HEK293 (cell line): ENCODE measurements around the gene ALG8.

ENCODE experiments used
- CTCF ChIA-PET: fragments of 350-600 bp; formaldehyde crosslinking; extraction: SDS; loops from one replicate; lab custom pipeline; 2021; ENCODE audit warnings: antibody characterized with exemption; lab: Yijun Ruan, JAX
- POLR2A ChIA-PET: fragments of 300-600 bp; formaldehyde crosslinking; extraction: SDS; loops from one replicate; lab custom pipeline; 2020; ENCODE audit warnings: antibody characterized with exemption, inconsistent platforms; lab: Yijun Ruan, JAX
- H3K27ac ChIP-seq: fragments of 200-500 bp; sonication (Bioruptor generic); 2 replicates; pipeline ENCODE4 v1.5.1; 2014; ENCODE audit warnings: low read depth, low read length, control low read depth, inconsistent platforms; ENCODE audit errors: extremely low read depth
- H3K36me3 ChIP-seq, 2 experiments: fragments of 200-500 bp in 1 of 2; sonication (Bioruptor generic) in 1 of 2; 1 replicate in 1 of 2; 2 replicates in 1 of 2; pipeline ENCODE4 v1.5.1; 2014 to 2017; ENCODE audit warnings: inconsistent platforms in 2 of 2, low read length in 2 of 2; ENCODE audit not compliant: control insufficient read depth in 2 of 2, insufficient read depth in 1 of 2
- H3K4me1 ChIP-seq: fragments of 200-500 bp; sonication (Bioruptor generic); 2 replicates; pipeline ENCODE4 v1.5.1; 2014; ENCODE audit warnings: mild to moderate bottlenecking, low read length, inconsistent platforms; ENCODE audit not compliant: control insufficient read depth, insufficient read depth
- H3K4me3 ChIP-seq: 2 replicates; pipeline ENCODE4 v1.5.1; 2011; ENCODE audit warnings: low read depth, mild to moderate bottlenecking, control low read depth, low read length, moderate library complexity
- H3K9me3 ChIP-seq: fragments of 200-500 bp; sonication (Bioruptor generic); 2 replicates; pipeline ENCODE4 v1.5.1; 2014; ENCODE audit warnings: low read depth, low read length, inconsistent platforms; ENCODE audit not compliant: control insufficient read depth, insufficient read depth
- BCL11A ChIP-seq: fragments of 450-650 bp; formaldehyde crosslinking; IDR thresholded peaks from 2 replicates; pipeline ENCODE4 v1.5.1; 2016; ENCODE audit warnings: low read depth, missing biosample characterization, missing genetic modification characterization
- GLI2 ChIP-seq: fragments of 450-650 bp; formaldehyde crosslinking; IDR thresholded peaks from 2 replicates; pipeline ENCODE4; 2017; ENCODE audit warnings: missing biosample characterization, missing genetic modification characterization, low read depth, borderline replicate concordance
- HOXA7 ChIP-seq: sonication (generic); formaldehyde crosslinking; IDR thresholded peaks from 2 replicates; pipeline ENCODE4 v1.8.1; 2022; ENCODE audit warnings: missing genetic modification reagents, borderline replicate concordance
- KLF1 ChIP-seq: fragments of 450-650 bp; formaldehyde crosslinking; IDR thresholded peaks from 2 replicates; pipeline ENCODE4 v1.5.1; 2016; ENCODE audit warnings: missing biosample characterization, missing genetic modification characterization
- PRDM1 ChIP-seq: fragments of 450-650 bp; formaldehyde crosslinking; IDR thresholded peaks from 2 replicates; pipeline ENCODE4; 2016; ENCODE audit warnings: missing biosample characterization, missing genetic modification characterization
- RBAK ChIP-seq: fragments of 450-650 bp; formaldehyde crosslinking; IDR thresholded peaks from 2 replicates; pipeline ENCODE4 v1.5.1; 2016; ENCODE audit warnings: missing biosample characterization, missing genetic modification characterization
- SP2 ChIP-seq: fragments of 450-650 bp; formaldehyde crosslinking; IDR thresholded peaks from 2 replicates; pipeline ENCODE4 v1.5.1; 2016; ENCODE audit warnings: missing biosample characterization, missing genetic modification characterization
- SP7 ChIP-seq: fragments of 450-650 bp; formaldehyde crosslinking; IDR thresholded peaks from 2 replicates; pipeline ENCODE4 v1.5.1; 2016; ENCODE audit warnings: missing biosample characterization, missing genetic modification characterization
- ZBTB1 ChIP-seq: fragments of 450-650 bp; formaldehyde crosslinking; IDR thresholded peaks from 2 replicates; pipeline ENCODE4 v1.5.1; 2016; ENCODE audit warnings: missing biosample characterization, missing genetic modification characterization
- ZBTB21 ChIP-seq: fragments of 450-650 bp; formaldehyde crosslinking; IDR thresholded peaks from 2 replicates; pipeline ENCODE4 v1.5.1; 2017; ENCODE audit warnings: missing biosample characterization, missing genetic modification characterization
- ZFP37 ChIP-seq: fragments of 450-650 bp; formaldehyde crosslinking; IDR thresholded peaks from 2 replicates; pipeline ENCODE4 v1.5.1; 2016; ENCODE audit warnings: missing biosample characterization, missing genetic modification characterization
- ZNF155 ChIP-seq: fragments of 450-650 bp; formaldehyde crosslinking; IDR thresholded peaks from 2 replicates; pipeline ENCODE4 v1.5.1; 2016; ENCODE audit warnings: missing biosample characterization, missing genetic modification characterization
- ZNF211 ChIP-seq: fragments of 450-650 bp; formaldehyde crosslinking; IDR thresholded peaks from 2 replicates; pipeline ENCODE4 v1.5.1; 2016; ENCODE audit warnings: low read depth, missing biosample characterization, missing genetic modification characterization
- ZNF248 ChIP-seq: fragments of 450-650 bp; formaldehyde crosslinking; IDR thresholded peaks from 2 replicates; pipeline ENCODE4 v1.5.1; 2017; ENCODE audit warnings: missing biosample characterization, missing genetic modification characterization
- ZNF26 ChIP-seq: fragments of 450-650 bp; formaldehyde crosslinking; IDR thresholded peaks from 2 replicates; pipeline ENCODE4 v1.5.1; 2016; ENCODE audit warnings: missing biosample characterization, missing genetic modification characterization
- ZNF362 ChIP-seq: fragments of 450-650 bp; formaldehyde crosslinking; IDR thresholded peaks from 2 replicates; pipeline ENCODE4 v1.5.1; 2016; ENCODE audit warnings: missing biosample characterization, missing genetic modification characterization
- ZNF398 ChIP-seq: fragments of 450-650 bp; formaldehyde crosslinking; IDR thresholded peaks from 2 replicates; pipeline ENCODE4 v1.5.1; 2017; ENCODE audit warnings: missing biosample characterization, missing genetic modification characterization
- ZNF416 ChIP-seq: fragments of 450-650 bp; formaldehyde crosslinking; IDR thresholded peaks from 2 replicates; pipeline ENCODE4 v1.5.1; 2016; ENCODE audit warnings: missing biosample characterization, missing genetic modification characterization
- ZNF423 ChIP-seq: fragments of 450-650 bp; formaldehyde crosslinking; IDR thresholded peaks from 2 replicates; pipeline ENCODE4 v1.5.1; 2016; ENCODE audit warnings: missing biosample characterization, missing genetic modification characterization
- ZNF514 ChIP-seq: fragments of 450-650 bp; formaldehyde crosslinking; IDR thresholded peaks from 2 replicates; pipeline ENCODE4 v1.5.1; 2016; ENCODE audit warnings: missing biosample characterization, missing genetic modification characterization
- ZNF585B ChIP-seq: fragments of 450-650 bp; formaldehyde crosslinking; IDR thresholded peaks from 2 replicates; pipeline ENCODE4 v1.5.1; 2016; ENCODE audit warnings: missing biosample characterization, missing genetic modification characterization
- ZNF704 ChIP-seq: fragments of 450-650 bp; formaldehyde crosslinking; IDR thresholded peaks from 2 replicates; pipeline ENCODE4 v1.5.1; 2016; ENCODE audit warnings: missing biosample characterization, missing genetic modification characterization
- ZNF76 ChIP-seq: fragments of 450-650 bp; formaldehyde crosslinking; IDR thresholded peaks from 2 replicates; pipeline ENCODE4; 2016; ENCODE audit warnings: low read depth, missing biosample characterization, missing genetic modification characterization, borderline replicate concordance
- ZNF777 ChIP-seq: fragments of 450-650 bp; formaldehyde crosslinking; IDR thresholded peaks from 2 replicates; pipeline ENCODE4 v1.5.1; 2017; ENCODE audit warnings: missing biosample characterization, missing genetic modification characterization, borderline replicate concordance
- ZNF785 ChIP-seq: fragments of 450-650 bp; formaldehyde crosslinking; IDR thresholded peaks from 2 replicates; pipeline ENCODE4 v1.5.1; 2016; ENCODE audit warnings: missing biosample characterization, missing genetic modification characterization
- ZNF791 ChIP-seq: fragments of 450-650 bp; formaldehyde crosslinking; IDR thresholded peaks from 2 replicates; pipeline ENCODE4 v1.5.1; 2016; ENCODE audit warnings: missing biosample characterization, missing genetic modification characterization
- ZNF792 ChIP-seq: fragments of 450-650 bp; formaldehyde crosslinking; IDR thresholded peaks from 2 replicates; pipeline ENCODE4 v1.5.1; 2016; ENCODE audit warnings: missing biosample characterization, missing genetic modification characterization
- ZNF830 ChIP-seq: fragments of 450-650 bp; IDR thresholded peaks from 2 replicates; pipeline ENCODE4 v1.5.0; 2018; ENCODE audit warnings: missing biosample characterization, missing genetic modification characterization, low read depth, mild to moderate bottlenecking, moderate library complexity
- ZSCAN18 ChIP-seq: fragments of 450-650 bp; formaldehyde crosslinking; IDR thresholded peaks from 2 replicates; pipeline ENCODE4 v1.5.1; 2016; ENCODE audit warnings: missing biosample characterization, missing genetic modification characterization
- ZSCAN30 ChIP-seq: fragments of 450-650 bp; IDR thresholded peaks from 2 replicates; pipeline ENCODE4 v1.5.1; 2018; ENCODE audit warnings: missing biosample characterization, mild to moderate bottlenecking, missing genetic modification characterization, moderate library complexity

Gene ALG8

GRCh38 chr11:78139422-78140391 lies at the start of gene ALG8:
TSS of gene ALG8 (minus strand) at chr11:78139626. CDS start at chr11:78139588, 38 bp downstream.
- peak within 1 kb of the TSS; percentile 86 for H3K4me3 ChIP-seq
- peaks cover 8 to 56% of the 10 kb centered on the region in 2 experiments; a peak in 2 of 3 replicates for H3K36me3 ChIP-seq
- ChIA-PET POLR2A (interaction anchor here (0.5 to 1.9 kb wide), 16 partner anchors 10 to 435 kb away, joined by 3 to 21 read pairs (median 4); partner anchors contain the start of genes INTS4, KCTD21, NARS2 and USP35), CTCF (interaction anchor here (0.6 kb wide), 1 partner anchor 141 kb away, joined by 6 read pairs; no protein-coding TSS in a partner anchor)
- H3K27ac ChIP-seq, result peak within 1 kb of the TSS; percentile 46; the same call in 1 of the 2 replicates
- H3K4me1 ChIP-seq, result no peaks in the 10 kb centered on the region
- no peaks in the 10 kb centered on the region for H3K9me3 ChIP-seq
- no peak for TF ChIP-seq ZNF830 (tag by site-specific recombination)
- no peak for TF ChIP-seq ZBTB1
- no peak for TF ChIP-seq RBAK
- TF ChIP-seq ZBTB21 (tag by site-specific recombination), result no peak
- no peak for TF ChIP-seq ZFP37
- no peak for TF ChIP-seq ZSCAN18 (tag by site-specific recombination)
- no peak for TF ChIP-seq ZNF362 (tag by site-specific recombination)
- TF ChIP-seq ZNF76, result peak; percentile 62; the same call in 1 of the 2 replicates
- no peak for TF ChIP-seq ZNF26 (tag by site-specific recombination)
- no peak for TF ChIP-seq GLI2 (tag by site-specific recombination)
- no peak for TF ChIP-seq BCL11A (tag by site-specific recombination)
- no peak for TF ChIP-seq ZNF211 (tag by site-specific recombination)
- TF ChIP-seq ZSCAN30 (tag by site-specific recombination), result no peak
- no peak for TF ChIP-seq ZNF423
- TF ChIP-seq ZNF398 (tag by site-specific recombination), result no peak
- no peak for TF ChIP-seq KLF1 (tag by site-specific recombination)
- no peak for TF ChIP-seq ZNF777 (tag by site-specific recombination)
- TF ChIP-seq HOXA7, result no peak
- no peak for TF ChIP-seq ZNF585B (tag by site-specific recombination)
- no peak for TF ChIP-seq ZNF791
- TF ChIP-seq SP7, result peak; percentile 19; the same call in 1 of the 2 replicates
- TF ChIP-seq ZNF785 (tag by site-specific recombination), result no peak
- TF ChIP-seq ZNF155 (tag by site-specific recombination), result no peak
- no peak for TF ChIP-seq ZNF416 (tag by site-specific recombination)
- TF ChIP-seq SP2 (tag by site-specific recombination), result peak; percentile 75
- no peak for TF ChIP-seq ZNF792
- TF ChIP-seq ZNF248 (tag by site-specific recombination), result no peak
- no peak for TF ChIP-seq ZNF514 (tag by site-specific recombination)
- TF ChIP-seq ZNF704 (tag by site-specific recombination), result no peak
- TF ChIP-seq PRDM1 (tag by site-specific recombination), result no peak
